Activated T-helper 1 cell treated with anti-CD3 and anti-CD28 coated beads, Interleukin-2, amount 50 U/mL, for 16 hours (primary cell): ENCODE measurements around the gene PTPRN.

Experiments
- DNase-seq, 2 donors: peaks; one replicate each; pipeline ENCODE4 v3.0.0-alpha.2; 2020; ENCODE audit warnings: low read depth in 1 of 2, low spot score in 1 of 2

Gene PTPRN

DNA sequence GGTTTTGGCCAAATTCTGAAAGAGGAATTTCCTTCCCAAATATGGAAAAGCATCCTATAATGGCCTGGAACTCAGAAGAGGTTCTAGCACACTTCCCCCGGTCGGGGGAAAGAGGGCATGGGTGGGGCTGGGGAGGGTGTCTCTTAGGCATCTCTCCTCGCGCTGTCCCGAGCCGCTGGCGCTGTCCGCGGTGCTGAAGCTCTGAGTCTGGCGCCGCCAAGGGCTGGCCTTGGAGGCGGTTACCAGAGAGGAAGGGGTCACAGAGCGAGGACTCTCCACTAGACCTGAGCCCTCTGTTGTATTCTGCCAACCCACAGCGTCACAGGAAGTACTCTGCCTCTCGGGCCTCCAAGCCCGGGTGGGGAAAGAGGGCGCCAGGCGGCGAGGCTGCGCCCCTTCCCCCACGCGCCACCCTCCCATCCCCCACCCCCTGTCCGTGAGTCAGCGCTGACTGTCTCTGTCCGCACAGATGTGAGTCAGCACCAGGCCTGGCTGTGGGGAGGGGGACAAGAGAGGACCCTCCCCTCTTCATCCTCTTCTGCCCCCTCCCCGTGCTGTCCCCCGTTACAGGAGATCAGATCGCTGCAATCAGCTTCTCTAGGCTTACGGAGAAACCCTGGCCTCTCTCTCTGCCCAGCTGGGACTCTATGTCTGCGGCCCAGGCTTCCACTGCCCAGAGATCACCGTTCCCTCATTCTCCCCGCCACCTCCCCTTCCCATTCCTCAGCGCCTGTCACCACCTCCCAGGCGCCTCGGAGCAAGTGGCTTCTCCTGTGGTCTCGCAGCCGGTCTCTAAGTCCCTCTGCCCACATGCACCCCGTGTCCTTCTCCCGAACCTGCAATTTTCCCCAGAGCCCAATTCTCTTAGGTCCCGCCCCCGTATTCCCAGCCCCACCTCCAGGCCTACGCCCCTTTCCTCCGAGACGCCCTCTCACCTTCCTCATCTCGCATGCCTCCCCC, 779 bp downstream of the PTPRN start:
- peak; percentile 30 to 48 for DNase-seq

DNA sequence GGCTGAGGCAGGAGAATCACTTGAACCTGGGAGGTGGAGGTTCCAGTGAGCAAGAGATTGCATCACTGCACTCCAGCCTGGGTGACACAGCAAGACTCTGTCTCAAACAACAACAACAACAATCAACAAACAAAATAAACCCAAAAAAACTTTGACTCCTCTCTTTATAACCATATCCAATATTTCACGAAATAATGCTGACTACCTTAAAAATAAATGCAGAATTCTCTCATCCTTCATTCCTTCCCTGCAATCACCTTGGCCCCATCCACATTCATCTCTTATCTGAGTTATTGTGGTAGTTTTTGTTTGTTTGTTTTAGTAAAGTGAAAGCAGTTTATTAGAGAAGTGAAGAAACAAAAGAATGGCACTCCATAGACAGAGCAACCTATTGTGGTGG, 3.2 kb downstream of the PTPRN start:
- DNase-seq: no peak

DNA sequence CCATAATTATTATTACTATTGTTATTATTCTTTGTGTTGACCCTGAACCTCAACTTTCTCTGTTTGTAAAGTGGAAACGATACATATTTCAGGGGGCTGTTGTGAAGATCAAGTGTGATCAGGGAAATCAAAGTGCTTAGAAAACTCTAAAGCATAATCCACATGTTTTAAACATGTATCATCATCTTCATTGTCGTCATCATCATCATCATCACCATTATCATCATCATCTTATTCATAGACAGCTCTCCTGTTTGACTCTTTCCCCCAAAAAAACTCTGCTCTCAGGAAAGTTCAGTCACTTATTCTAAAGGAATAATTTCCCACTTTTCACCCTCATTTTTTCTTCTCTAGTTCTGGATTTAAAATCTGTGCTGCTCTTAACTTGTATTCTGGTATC, 5.0 kb downstream of the PTPRN start:
- no peak for DNase-seq

DNA sequence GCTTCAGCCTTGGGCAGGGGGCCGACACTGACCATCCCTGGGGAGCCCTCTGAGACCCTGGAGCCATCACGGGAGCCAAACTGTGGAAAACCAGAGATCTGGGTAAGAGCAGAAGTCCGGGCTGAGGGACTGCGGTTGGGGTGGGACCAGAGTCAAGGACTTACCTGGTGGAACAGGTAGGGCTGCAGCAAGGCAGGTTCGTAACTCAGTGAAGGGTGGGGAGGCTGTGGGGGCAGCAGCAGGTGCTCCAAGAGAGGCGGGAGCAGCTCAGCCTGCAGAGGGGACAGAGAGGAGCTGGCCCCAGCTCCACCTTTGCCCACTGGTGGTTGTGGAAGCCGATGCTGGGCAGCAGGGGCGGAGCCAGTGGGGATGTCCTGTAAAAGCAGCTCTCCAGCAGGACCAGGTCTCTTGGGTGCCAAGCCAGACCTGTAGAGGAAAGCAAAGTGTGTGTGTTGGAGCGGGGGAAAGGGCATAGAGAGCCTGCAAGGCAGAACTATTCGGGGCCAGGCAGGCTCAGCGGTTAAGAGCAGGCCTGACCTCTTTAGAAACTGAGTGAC, 6.7 kb downstream of the PTPRN start:
- DNase-seq: no peak

DNA sequence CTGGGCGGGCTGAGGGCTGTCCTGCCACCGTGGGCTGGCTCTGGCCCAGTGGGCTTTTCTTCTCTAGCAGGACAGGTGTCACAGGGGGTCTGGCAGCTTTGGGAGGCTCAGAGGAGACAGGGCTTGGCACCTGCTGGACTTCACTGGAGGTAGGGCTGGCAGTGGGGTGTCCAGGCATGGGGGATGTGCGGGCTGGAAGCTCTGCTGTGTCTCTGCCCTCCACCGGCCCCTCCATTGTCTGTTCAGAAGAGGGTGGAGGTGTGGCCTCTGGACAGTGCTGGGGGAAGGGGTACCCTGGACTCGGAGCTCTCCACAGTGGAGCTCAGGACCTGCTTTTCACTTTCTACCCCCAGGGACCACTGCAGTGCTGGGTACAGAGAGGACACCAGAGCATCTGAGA, 9.2 kb downstream of the PTPRN start:
- no peak for DNase-seq

DNA sequence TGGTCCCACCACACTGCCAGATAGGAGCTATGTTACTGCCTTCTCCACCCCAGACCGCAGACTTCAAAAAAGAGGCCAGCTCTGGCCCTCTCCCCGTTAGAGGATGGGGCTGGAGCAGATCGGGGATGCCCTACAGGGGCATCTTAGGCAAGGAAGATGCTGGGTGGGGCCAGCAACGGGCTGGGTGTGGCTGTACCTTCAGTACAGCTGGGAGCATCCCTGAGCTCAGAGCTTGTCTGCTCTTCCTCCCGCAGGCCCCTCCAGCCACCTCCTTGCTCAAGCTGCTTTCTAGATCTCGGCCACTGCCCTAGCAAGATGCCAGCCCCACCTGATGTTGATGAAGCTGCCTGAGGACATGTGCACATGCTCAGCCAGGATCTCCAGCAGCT, 9.8 kb downstream of the PTPRN start:
- no peak for DNase-seq

DNA sequence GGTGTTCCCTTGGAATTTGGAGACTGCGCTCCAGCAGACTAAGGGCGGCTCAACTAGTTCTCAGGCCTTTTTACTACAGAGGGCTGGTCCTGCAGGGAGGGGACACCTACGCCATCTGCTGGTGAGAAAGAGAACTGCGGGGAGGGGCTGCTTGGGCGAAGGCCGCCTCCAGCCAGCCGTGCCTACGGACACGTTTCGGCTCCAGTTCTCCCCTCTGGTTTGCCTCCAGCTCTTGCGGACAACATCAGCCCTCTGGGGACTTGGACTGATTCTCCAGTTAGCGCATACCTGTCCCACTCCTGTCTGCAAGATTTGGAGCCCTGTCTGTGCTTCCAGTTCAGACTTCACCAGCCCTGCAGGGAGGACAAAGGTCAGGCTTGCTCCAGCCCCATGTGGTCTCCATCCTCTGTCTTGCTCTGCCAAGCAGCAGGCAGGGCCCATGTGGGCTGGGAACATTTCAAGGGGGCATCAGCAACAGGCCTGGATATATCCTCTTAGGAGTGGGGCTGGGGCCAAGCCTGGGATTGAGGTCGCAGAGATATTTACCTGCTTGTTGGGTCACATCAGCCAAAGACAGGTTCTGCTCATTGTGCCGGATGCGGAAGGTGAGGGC, 10.3 kb downstream of the PTPRN start:
- peak; percentile 81 to 86 for DNase-seq

DNA sequence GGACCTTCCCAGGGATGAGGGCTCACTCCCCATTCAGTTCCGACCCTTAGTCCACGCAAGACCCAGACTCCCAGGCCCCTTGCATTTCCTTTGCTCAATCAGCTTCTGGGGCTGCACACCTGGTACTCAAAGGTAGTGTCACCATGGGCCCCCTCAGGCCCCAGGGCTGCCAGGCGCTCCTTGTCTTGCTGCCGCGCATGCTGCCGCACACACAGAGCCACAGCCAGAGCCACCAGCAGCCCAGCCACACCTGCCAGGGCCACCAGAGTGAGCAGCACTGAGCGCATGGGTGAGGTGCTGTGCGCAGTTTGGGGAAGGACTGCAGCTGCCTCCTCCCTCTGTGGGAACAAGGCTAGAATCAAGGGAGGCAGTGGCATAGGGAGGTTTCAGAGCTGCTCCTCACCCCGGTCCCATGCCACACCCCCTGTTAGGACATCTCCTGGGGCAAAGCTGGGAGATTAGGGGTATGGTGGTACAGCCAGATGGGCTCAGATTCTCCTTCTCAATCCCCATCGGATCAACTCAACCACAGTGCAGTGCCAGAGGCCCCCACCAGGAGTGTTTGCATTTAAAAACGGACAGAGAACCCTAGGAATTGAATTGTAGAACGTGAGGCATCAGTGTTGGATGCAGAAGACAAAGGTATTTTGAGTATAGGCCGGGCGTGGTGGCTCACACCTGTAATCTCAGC, 11.3 kb downstream of the PTPRN start:
- no peak for DNase-seq

DNA sequence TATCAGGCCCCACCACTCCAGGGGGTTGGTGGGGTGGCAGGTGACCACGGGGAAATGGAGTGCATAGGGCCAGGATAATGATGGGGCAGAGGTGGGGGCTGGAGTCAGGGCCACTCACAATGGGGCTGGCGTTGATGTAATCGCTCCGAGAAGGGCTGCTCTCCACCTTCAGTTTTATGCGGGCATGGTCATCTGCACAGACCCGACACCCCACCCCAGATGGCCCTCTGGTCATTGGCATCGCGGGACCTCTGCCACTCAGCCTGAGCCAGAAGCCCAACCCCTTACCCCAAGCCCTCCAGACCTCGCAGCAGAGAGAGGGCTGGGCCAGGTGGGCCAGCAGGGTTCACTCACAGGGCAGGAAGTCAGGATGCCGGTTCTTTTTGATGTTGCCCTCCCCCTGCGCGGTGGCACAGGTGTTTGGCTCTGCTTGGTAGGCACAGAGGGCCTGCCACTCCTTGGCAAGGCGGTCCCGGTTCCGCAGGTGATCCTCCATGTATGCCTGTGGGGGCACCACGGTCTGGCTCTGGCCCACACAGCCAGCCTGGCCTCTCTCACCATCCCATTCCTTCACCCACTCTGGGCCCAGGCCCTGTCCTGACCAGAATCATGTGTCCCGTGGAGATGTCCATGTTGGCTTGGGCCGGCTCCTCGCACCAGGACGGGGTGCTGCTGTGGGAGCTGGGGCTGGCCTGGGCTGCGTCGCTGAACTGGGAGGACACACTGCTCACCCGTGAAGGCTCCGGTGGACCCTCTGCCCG, 12.4 kb downstream of the PTPRN start:
- no peak for DNase-seq

DNA sequence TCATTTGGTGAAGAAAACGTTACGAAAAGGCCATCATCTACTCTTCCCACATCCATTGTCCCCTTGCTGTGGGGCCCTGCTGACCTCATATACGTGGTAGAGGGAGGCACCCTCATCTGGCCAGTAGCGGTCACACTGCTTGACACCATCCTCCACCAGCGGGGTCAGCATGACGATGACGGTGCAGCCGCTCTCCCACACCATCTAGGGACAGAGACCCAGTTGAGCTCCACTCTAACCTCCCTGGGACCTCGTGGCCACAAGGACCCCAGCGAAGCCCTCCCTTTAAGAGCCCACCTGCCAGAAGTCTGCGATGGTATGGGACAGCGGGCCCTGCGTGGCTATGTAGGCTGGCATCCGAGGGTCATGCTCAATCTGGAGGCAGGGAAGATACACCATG, 13.1 kb downstream of the PTPRN start:
- no peak for DNase-seq

DNA sequence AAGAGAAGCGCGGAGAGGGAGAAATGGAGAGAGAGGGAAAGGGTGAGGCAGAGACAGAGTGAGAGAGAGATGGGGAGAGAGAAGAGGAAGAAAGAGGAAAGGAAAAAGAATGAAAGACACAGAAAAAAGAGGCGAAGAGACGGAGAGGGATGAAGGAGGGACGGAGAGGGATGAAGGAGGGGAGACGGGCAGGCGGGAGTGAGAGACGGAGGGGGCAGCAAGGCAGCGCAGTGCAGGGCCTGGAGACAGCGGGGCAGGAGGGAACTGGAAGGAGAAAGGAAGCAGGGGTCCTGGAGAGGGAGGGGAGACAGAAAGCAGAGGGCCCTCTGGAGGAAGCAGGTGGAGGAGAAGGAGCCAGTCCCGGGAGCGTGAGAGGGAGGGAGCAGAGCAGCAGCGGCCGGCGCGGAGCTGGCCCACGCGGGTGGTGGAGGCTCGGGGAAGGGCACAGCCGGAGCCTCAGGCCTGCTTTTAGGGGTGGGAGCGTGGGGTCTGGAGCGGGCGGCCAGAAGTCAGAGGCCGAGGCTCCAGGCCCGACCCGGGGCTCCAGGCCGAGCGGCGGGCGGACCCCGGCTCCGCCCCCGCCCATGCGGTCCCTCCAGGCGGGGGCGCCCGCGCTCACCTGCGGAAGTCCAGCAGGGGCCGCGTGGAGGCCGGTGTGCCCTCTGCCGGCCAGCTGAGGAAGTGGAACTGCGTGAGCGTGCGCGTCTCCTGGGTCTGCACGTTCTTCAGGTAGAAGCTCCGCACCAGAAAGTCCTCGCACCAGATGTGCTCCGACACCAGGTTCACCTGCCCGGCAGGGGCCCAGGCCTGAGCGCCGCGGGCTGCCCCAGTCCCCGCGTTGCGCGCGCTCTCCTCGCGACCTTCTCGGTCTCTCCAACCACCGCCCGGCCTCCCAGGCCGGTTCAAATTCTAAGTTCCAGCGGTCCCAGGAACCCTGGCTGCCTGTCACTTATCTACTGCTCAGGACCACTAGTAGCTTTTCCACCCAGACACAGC, 14.5 kb downstream of the PTPRN start:
- peak; percentile 77 to 87 for DNase-seq

DNA sequence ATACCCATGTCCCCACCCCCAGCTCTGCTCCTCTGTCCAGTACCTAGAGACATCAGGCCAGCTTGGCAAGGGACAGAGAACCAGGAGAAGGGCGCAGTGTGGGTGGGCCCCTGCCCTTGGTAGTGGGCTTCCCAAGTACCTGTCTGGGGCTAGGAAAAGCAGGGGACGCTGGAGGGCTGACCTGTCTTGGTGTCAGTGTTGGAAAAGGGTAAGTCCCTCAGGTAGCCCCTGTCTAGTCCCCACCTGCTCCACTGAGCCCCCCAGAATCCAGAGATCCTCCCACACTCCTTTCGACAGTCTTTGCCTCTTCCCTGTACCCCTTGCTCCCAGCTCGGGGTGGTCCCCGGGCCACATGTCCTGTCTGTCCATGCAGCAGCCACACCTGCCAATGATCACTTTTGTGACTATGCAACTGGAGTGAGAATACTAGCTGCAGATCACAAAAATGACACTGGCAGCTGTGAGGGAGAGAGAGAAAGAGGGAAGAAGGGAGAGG, 15.4 kb downstream of the PTPRN start:
- DNase-seq: no peak

DNA sequence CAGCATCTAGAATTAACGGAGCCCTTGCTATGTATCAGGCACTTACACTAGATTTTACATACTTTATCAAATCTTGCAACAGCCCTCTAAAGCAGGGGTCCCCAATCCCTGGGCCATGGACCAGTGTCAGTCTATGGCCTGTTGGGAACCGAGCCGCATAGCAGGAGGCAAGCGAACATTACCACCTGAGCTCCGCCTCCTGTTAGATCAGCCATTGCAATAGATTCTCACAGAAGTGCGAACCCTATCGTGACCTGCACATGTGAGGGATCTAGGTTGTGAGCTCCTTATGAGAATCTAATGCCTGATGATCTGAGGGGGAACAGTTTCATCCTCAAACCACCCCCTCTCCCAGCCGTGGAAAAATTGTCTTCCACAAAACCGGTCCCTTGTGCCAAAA, 16.6 kb downstream of the PTPRN start:
- DNase-seq: no peak

DNA sequence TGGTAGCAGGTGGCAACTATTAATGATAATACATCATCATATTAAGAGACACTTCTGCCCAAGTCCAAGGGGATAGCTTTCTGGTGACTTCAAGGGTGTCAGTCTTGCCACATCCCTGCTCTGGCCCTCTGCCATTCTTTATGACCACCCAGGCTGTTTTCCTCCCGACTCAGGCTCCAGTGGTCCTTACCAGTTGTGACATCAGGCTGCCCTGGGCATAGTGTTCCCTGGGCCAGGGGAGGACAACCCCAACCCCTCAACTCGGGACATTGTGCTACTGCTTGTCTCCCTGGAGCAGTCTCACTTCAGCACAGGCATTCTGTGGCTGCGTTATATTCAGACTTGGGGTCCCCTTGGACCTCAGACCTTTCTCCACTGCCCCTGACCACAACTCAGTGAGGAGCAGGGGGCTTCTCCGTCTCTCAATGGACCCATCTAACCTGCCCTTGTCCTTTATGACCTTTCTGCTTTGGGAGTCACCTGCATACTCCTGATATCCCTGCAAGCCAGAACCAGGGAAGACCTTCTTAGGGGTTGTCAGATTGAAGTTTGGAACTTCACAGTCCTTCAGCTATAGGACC, 17.2 kb downstream of the PTPRN start:
- DNase-seq: no peak

DNA sequence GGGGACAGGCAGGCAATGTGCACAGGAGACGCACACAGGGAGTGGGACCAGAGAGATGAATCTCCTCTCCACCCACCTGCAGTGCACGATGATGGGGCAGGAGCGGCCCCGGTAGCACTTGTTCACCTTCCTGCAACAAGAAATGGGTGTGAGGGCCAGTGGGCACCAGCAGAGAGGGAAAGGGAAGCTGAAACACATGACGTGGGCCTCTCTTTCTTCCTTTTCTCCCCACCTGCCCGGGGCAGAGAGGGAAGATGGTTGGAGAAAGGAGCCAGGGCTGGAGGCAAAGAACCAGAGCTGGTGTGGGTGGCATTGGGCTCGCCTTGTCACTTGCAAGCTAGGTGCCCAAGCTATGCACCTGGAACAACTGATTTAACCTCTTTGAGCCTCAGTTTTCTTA, 17.8 kb downstream of the PTPRN start:
- DNase-seq: no peak

DNA sequence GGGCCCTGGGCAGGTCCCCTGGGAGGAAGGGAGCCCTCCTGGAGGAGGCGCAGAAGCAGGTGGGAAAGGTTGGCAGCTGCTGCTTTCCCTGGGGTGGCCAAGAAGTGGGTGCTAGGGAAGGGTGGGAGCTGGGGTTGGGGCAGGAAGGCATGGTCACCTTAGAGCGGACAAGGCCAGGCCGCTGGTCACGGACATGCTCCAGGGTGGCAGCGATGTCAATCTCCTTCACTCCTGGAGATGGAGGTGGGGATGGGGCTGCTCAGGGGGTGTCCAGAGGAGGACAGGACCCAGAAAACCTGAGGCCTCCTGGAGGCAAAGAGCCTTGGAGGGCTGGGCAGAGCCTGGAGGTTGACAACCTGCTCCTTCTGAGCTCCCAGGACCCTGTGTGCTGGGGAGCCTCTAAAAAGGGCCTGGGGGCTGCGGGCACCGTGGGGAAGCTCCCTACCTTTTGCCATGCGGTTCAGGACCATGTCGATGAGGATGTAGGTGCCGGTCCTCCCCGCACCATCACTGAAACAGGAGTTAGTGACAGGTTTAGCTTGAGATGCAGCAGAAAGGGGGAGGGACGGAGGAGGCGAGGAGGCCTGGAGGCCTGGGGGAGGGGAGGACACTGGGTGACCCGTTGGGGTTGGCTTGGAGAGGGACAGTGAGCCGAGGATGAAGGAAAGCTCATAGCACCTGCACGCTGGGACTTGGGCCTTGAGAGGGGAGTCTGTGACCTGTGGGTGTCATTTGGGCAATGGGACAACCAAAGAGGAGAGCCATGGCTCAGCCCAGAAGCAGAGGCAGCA, 18.6 kb downstream of the PTPRN start:
- no peak for DNase-seq

DNA sequence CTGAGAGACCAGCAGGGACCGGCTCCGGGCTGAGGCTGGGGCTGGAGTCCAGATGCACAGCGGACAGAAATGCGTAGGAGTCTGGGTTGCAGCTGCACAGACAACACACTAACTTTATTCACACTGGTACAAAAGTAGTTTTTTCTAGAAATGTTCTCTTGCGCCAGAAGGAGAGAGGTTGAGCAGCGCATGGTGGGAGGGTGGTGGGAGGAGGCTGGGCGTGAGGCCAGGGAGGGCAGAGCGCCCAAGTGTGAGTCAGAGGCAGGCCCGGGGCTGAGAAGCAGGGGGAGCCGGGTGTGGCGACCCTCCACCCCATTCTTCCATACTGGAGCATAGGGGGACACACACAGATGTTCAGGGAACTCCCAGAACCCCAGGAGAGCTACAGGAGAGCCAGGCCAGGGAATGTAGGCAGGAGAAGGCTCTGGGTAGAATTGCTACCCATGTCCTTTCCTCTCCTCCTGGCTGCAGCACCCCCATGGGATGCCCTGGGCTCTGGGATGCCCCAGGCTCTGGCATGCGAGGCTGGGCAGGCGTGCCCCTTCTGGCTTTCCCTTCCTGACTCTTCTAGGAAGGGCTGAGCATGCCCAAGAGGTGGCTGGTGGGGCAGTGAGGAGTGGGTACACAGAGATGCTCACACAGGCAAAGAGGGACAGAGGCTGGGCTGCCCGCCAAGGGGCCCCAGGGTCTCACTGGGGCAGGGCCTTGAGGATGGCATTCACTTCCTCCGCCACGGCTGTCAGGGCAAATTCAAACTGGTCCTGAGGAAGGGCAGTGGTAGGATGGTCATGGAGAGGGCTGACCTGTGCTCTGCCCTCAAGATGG, 19.5 kb downstream of the PTPRN start:
- no peak for DNase-seq

DNA sequence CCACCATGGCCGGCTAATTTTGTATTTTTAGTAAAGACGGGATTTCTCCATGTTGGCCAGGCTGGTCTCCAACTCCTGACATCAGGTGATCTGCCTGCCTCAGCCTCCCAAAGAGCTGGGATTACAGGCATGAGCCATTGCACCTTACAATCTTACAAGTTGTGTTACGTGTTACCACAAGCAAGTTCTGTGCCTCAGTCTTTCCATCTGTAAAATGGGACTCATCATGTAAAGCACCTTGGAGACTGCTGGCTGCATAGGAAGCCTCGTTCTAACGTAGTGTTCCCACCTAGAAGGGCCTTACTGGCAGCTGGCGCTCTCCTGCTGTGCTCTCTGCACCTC, 20.0 kb downstream of the PTPRN start:
- DNase-seq: no peak
